Activated T-cell treated with anti-CD3 and anti-CD28 coated beads, Interleukin-2, amount 50 U/mL, for 48 hours (primary cell): ENCODE data around the gene ZNF892.
A peak's percentile ranks its signal among the peaks of the same experiment; 100 is the strongest.

Experiments used
- DNase-seq, 2 experiments: peaks; one replicate each; pipeline ENCODE4 v3.0.0-alpha.2; 2020

Gene ZNF892

DNA sequence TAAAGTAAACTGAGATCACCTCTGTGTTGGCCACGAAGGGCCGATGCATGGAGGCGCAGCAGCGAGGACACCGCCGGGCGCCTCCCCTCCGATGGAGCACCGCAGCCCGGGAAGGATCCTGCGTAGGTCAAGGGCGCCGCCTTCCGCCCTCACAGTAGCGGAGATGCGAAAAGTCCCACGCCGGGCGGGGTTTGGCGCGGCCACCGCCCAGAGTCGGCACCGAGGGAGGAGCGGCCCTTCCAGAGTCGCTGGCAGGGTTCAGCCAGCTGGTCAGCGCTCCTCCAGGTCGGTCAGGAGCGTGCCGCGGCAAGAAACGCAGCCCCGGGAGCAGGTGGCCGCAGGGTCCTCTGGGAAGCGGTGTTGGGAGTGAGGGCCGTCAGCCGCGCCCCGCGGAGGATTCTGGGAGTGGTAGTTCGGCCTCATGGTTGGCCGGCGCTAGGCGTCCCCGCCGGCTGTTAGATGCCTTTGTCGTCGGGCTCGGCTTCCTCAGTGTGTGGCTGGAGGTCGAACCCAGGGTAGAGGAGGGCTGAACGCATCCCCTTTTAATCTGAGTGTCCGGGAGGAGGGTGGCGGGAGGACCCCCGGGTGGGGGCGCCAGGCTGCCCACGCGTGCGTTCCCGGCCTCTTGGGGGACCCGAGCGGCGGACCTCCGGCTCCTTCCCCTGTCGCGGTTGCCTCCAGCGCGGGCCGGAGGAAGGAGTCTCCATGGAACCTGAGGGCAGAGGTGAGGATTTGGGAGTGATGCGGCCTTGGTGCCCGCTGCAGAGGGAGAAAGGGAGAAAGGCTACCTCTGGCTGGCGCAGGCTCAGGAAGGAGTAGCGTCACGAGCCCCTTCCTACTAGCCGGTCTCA is at the start of gene ZNF892:
TSS of gene ZNF892 (plus strand) at position 411 of the 851 bp plus-strand sequence. CDS start at position 706, 295 bp downstream.
- DNase-seq, result peak; percentile 87 to 91

GRCh38 chr2:95158441-95158840 is 48.9 kb upstream of the ZNF892 start:
- no peak for DNase-seq

GRCh38 chr2:95158891-95159619 is 48.3 kb upstream of the ZNF892 start:
- DNase-seq, result peak; percentile 53 to 63

GRCh38 chr2:95159690-95160449 is 47.5 kb upstream of the ZNF892 start, which contains the start of gene ZNF514:
ZNF514 (minus strand) TSS chr2:95159848; CDS start chr2:95153253, 6,595 bp downstream.
- DNase-seq, result peak; percentile 73 to 82

DNA sequence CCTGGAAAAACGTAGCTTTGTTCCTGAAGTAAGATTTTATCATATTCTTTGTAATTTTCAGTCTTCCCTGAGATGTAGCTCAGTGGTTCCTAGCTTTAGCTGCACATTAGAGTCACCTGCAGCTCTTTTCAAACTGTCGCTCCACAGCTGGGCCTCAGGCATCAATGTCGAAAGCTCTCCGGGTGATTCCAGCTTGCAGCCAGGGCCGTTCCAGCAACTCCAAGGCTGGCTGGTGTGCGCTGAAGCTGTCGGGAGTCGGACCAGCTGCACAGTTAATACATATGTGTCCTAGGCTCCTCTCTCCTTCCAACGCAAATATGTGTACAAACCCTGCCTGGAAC is 42.3 kb upstream of the ZNF892 start:
- DNase-seq, result no peak

GRCh38 chr2:95165371-95166064 is 41.8 kb upstream of the ZNF892 start, which contains the start of gene ZNF2:
ZNF2 (plus strand) TSS chr2:95165809; CDS start chr2:95176227, 10,418 bp downstream.
- peak; percentile 97 for DNase-seq

DNA sequence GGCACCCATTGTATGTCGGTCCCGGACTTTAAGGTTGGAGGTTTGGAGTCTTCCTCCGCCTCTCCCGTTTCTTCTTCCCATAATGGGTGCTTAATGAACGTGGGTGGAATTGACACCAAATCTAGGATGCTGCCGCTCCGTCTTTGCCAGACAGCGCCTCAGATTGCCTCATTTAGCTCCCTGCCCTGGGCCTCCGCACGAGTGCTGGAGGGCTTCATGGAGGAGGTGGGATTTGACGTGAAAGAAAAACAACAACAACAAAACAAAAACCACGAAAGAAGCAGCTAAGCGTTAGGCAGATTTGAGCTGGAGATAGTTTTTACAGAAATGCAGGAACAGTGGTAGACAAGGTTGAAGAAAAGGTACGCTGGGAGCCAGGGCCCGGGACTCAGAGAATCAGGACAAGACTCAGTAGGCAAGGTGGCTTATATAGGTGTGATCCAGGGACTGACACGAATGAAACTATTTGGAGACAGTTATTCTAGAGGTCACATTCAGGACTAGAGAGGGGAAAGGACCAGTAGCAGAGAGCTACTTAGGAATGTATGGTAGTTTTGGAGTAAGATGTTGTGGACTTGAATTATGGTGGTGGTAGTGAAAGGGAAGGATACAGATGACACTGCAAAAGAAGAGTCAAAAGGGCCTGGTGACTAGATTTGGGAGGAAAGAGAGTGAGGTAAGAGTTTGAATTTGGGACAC is 41.1 kb upstream of the ZNF892 start:
- DNase-seq, result no peak

- DNase-seq, result no peak
Measured at GRCh38 chr2:95171902-95172301, 35.4 kb upstream of the ZNF892 start.

DNA sequence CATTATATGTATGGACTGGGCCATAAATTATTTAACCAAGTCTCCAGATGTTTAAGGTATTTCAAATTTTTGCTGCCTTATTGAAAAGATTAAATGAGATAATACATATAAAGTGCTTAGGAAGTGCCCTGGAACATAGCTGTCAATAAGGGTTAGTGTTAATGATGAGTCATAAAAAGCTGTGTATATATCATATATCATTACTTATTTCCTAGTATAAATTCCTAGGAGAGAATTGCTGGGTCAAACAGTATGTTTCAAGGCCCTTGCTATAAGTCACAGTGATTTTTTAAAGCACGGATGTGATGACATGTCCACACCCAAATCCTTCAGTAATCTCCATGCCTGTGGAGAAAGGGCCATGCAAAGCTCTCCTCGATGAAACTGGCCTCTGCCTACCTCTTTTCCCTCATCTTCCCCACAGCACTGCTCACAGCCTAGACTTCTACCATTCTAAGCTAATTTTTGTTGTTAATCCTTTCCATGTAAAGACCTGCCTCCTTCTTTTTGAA is 33.2 kb upstream of the ZNF892 start:
- no peak for DNase-seq

GRCh38 chr2:95179451-95179850 is 27.9 kb upstream of the ZNF892 start:
- no peak for DNase-seq

DNA sequence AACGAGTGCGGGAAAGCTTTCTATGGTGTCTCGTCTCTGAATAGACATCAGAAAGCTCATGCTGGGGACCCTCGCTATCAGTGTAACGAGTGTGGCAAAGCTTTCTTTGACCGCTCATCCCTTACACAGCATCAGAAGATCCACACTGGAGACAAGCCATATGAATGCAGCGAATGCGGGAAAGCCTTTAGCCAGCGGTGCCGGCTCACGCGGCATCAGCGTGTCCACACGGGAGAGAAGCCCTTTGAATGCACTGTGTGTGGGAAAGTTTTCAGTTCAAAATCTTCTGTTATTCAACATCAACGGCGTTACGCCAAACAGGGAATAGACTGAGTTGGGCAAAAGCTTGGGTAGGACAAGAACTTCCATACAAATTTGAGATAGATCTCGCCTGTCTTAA is 25.5 kb upstream of the ZNF892 start:
- no peak for DNase-seq

GRCh38 chr2:95185197-95185596 is 22.1 kb upstream of the ZNF892 start:
- no peak for DNase-seq

- DNase-seq, result no peak
Measured at GRCh38 chr2:95185973-95186372, 21.3 kb upstream of the ZNF892 start.

GRCh38 chr2:95192956-95193355 is 14.4 kb upstream of the ZNF892 start:
- DNase-seq, result peak; percentile 67 to 73

DNA sequence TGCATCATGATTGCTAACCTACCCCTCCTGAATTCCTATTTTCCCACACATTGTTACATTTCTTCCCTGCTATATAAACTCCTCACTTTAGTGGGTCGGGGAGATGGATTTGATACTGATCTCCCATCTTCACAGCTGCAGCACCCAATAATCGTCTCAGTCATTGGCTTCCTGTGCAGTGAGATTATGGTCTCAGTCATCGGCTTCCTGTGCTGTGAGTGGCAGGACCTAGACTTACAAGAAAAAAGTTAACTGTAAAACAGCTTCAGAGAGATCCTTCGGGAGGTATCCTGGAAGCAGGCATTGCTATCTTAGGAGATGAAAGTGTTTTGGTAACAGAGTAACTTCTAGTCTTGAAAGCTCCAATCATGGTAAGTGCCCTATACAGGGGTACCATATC is 3.4 kb upstream of the ZNF892 start:
- no peak for DNase-seq

- no peak for DNase-seq
Measured at GRCh38 chr2:95204396-95204795, 2.9 kb upstream of the ZNF892 start.

GRCh38 chr2:95206096-95206495 is 1.2 kb upstream of the ZNF892 start:
- no peak for DNase-seq

DNA sequence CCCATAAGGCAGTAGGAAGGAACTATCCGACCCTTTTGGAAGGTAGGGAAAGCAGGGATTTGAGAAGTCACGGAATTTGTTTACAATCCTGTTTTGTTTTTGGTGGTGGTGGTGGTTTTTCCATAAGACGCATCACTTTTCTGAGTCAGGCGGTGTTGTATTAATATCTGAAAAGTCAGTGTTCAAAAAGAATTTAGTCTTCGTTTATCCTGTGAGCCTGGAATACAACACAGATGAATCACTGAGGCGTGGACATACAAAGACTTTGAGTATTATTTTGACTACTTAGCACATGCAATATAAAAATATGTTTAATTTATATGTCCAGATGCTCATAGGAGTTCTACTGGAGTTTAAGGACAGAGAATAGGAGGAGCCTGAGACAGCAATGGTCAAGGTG is 785 bp downstream of the ZNF892 start:
- no peak for DNase-seq

GRCh38 chr2:95215018-95215612 is 7.8 kb downstream of the ZNF892 start:
- no peak for DNase-seq

DNA sequence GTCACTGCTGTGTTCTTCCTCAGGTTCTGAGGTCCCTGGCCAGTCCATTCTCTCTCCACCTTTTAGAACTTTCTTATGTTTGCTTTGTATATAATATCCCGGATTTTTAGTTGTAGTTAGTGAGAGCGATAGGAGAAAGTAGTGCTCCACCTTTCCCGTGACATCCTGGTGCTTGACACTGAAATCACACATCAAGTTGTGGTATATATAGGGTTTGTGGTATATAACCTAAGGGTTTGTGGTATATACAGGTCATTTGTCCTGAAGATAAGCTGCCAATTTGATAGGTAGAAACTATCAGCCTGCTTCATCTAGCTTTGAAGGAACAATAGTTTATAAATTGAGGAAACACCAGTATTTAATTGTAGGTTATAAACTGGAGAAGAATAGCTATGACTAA is 13.1 kb downstream of the ZNF892 start:
- no peak for DNase-seq

- DNase-seq, result no peak
Measured at GRCh38 chr2:95225658-95226057, 18.3 kb downstream of the ZNF892 start.
